HUDEP-2 (cell line): ENCODE measurements around the gene TFCP2.

Experiments used
- DNase-seq, 76 experiments: peaks; one replicate each; lab custom pipeline; 2025; ENCODE audit not compliant: unreplicated experiment in 76 of 76; lab: John Stamatoyannopoulos, UW

The TFCP2 gene

GRCh38 chr12:51160814-51161459 is 12.0 kb downstream of the TFCP2 start:
- DNase-seq, result no peak

DNA sequence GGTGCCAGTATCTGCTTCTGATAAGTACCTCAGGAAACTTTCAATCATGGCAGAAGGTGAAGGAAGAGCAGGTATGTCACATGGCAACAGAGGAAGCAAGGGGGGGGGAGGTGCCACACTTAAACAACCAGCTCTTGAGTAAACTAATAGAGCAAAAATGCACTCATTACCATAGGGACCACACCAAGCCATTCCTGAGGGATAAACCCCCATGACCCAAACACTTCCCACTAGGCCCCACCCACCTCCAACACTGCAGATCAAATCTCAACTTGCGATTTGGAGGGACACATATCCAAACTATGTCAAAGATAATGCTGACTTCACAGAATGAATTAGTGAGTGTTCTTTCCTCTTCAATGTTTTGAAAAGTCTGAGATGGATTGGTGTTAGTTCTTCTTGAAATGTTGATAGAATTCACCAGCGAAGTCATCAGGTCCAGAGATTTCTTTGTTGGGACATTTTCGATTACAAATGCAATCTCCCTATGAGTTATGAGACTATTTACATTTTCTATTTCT is 16.6 kb downstream of the TFCP2 start:
- no peak for DNase-seq

DNA sequence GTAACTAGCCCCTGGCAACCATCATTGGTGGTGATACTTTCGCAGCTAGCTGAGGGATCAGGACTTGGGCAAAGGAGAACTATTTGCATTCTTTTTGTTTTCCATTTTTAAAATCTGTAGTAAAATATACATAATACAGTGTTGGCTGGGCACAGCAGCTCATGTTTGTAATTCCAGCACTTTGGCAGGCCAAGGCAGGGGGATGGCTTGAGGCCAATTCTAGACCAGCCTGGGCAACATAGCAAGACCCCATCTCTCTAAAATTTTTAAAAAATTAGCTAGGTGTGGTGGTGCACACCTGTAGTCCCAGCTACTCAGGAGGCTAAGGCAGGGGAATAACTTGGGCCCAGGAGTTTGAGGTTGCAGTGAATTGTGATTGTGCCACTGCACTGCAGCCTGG is 20.0 kb downstream of the TFCP2 start:
- no peak for DNase-seq

- no peak for DNase-seq
Observed at GRCh38 chr12:51150777-51151176, 22.2 kb downstream of the TFCP2 start.

DNA sequence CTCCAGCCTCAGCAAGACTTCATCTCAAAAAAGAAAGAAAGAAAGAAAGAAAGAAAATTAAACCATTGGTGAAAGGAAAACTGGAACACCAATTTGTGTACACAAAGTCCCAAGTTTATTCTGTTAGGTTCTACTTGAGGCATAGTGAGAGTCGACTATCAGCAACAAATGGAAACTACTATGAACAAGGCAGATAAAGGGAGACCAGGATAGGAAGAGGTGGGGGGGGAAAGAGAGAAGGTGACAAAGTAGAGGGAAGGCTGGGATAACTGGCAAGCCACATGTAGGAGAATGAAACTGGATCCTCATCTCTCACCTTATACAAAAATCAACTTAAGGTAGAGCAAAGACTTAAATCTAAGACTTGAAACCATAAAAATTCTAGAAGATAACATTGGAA is 25.6 kb downstream of the TFCP2 start:
- no peak for DNase-seq

GRCh38 chr12:51139292-51139844 is 33.6 kb downstream of the TFCP2 start:
- no peak for DNase-seq

- no peak for DNase-seq
Observed at GRCh38 chr12:51132693-51133092, 40.2 kb downstream of the TFCP2 start.

- DNase-seq, result no peak
Observed at GRCh38 chr12:51131745-51132521, 41.0 kb downstream of the TFCP2 start.

DNA sequence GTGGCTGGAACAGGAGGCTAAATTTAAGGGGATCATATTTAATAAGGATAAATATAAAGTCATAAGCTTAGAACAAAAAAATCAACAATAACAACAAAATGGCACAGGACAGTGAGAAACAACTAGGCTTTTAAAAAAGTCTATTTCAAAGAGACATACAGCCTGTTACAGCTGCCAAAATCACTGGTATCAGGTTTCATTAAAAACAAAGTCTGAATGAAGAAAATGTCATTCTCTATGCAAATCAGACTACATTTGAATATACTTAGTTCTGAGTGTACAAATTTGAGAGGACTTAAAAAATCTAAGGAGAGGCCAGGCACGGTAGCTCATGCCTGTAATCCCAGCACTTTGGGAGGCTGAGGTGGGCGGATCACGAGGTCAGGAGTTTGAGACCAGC is 44.0 kb downstream of the TFCP2 start:
- DNase-seq, result no peak

DNA sequence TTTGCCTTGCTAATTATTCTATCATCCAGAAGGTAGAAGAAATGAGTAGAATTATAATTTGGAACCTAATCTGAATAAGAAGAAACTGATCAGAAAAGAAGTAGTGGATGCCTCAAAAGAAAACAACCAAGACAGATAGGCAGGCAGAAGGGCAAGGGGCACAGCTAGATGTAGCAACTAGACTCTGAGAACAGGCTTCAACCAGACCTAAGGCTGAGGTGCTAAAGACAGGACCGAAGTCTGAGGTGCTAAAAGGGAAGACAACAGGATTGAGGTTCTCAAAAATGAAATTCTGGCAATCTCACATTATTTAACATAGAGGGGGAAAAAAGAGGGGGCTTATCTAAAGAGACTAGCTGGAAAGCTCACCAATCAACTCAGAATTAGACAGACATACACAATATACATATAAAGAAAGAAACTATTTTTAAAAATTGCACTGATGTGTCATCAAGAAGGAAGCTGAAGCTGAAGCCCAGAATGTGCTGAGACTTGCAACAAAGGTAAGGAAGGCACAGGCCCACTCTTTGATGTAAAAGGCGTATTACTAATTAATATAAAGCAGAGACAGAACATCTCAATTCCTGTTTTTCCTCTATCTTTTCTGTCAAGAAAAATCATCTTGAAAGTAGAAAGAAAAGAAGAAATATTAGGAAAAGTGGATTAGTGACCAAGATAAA is 45.7 kb downstream of the TFCP2 start:
- no peak for DNase-seq

DNA sequence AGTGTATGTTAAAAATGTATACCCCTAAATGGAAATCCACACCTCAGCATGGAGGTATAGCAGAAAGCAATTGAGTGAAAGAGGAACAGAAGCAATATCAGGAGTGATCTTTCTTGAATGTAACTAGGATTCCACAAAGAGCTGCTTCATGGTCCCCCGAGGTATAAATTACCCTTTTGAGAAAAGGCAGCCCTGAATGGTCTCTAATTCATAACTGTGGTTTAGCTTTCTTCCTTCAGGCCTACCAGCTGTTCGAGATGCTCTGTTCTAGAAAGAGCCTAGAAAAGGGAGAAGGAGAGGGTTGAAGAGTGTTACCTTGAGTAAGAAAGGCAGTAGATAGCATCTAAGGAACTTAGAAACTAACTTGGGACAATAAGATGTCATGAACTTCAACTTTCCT is 46.6 kb downstream of the TFCP2 start:
- DNase-seq, result no peak

DNA sequence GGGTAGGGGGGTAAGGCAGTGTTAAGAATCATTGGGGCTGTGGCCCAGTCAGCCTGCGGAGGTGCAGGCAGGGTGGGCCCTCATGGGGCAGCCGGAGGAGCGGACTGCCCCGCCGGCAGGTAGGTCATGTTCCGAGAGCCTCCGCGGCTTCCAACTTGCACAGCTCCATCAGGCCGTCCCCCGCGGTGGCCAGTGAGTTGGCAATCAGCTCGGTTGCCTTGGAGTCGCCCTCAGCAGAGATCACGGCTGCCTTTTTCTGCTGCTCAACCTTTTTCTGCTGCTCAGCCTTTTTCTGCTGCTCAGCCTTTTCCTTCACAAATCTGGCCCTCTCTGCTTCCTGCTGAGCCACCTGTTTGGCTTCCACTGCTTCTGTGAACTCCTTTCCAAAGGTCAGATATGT is 48.4 kb downstream of the TFCP2 start:
- DNase-seq, result no peak

DNA sequence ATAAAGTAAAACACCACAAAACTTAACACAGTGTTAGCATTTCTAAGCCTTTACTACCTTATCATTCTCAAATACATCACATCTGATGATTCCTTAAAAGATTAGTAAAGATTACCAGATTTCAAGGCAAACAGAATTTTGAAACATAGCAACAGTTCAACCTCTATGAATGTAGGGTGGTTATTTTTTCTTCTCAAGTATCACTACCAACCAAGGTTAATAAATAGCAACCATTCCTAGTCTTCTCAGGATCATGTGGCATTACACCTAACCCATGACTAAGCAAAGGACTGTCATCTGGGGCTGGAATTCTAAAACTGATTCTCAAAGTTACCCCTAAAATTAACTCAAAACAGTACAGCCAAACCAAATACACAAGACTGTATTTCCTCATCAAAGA is 50.1 kb downstream of the TFCP2 start:
- DNase-seq, result no peak

DNA sequence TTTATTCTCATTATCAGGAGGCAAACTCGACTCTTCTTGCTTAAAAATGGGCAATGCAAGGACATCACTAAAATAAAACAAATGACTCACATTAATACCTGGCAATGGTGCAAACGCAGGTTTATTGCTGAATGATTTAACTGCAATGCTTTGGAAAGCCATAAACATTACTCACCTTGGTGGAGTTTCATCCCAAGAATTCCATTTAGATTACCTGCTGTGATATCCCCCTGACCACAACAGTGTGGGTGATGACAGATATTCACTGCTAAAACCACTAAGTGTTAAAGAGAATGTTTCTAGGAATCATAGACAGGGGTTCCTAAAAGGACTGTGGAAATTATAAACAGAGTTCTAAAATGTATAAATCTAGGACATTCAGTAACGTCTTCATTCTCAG is 54.2 kb downstream of the TFCP2 start:
- DNase-seq, result no peak

- DNase-seq, result no peak
Observed at GRCh38 chr12:51115533-51115932, 57.4 kb downstream of the TFCP2 start.

DNA sequence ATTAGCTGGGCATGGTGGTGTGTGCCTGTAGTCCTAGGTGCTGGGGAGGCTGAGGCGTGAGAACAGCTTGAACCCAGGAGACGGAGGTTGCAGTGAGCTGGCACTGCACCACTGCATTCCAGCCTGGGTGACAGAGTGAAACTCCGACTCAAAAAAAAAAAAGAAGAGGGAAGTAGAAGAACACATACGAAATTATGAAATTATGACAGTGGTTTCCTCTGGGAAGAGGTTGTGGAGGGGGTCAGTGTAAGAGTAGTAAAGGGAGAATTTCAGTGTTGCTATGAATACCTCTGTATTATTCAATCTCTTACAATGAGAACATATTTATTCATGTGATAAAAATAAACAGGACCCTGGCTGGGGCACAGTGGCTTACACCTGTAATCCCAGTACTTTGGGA is 64.8 kb downstream of the TFCP2 start:
- no peak for DNase-seq

GRCh38 chr12:51103977-51104376 is 69.0 kb downstream of the TFCP2 start:
- no peak for DNase-seq

DNA sequence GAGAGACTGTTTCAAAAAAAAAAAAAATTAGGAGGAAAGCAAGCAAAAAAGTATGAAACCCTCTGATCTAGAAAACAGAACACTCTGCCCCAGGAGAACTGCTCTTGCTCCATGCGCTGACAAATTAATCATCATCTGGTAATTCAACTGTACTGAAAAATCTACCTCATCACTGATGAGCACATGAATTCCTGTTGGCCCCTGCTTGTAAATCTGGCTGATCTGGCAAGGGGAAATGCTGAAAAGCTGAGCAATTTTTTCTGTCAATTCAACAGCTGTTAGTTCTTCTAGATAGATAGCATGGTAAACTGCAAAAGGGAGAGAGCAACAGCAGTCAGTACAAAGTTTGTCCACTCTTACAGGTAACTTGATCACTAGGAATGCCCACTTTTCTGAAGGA is 74.3 kb downstream of the TFCP2 start:
- DNase-seq, result no peak

DNA sequence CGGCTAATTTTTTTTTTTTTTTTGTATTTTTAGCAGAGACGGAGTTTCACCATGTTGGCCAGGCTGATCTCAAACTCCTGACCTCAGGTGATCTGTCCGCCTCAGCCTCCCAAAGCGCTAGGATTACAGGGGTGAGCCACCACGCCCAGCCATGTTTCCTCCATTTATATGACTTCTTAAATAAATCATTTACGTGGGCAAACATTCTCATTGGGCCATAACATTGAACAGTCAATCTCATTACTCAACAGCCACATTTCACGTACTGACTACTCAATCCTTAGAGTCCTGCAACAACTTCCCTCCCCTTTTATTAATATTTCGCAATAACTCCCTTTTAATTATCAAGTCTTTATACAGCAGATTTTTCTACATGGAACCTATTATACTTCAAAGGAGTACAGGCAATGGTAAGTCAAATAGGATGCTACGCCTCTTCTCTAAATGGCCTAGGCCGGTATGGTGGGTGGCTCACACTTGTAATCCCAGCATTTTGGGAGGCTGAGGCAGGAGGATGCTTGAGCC is 82.2 kb downstream of the TFCP2 start:
- no peak for DNase-seq

GRCh38 chr12:51087818-51088217 is 85.1 kb downstream of the TFCP2 start:
- no peak for DNase-seq

- no peak for DNase-seq
Observed at GRCh38 chr12:51086933-51087332, 86.0 kb downstream of the TFCP2 start.
